Stimulated activated naive CD8-positive, alpha-beta T cell treated with anti-CD3 and anti-CD28 coated beads, Interleukin-15, Interleukin-2, amounts not matched to agents 100 U/mL and 50 U/mL, for 24 hours (primary cell): ENCODE data around the gene GABPB1.

Experiments
- ATAC-seq: fragments of 150-1000 bp; cut with Tn5 transposase; one replicate; pipeline ENCODE4 v1.10.0; 2021
- DNase-seq: peaks from one replicate; pipeline ENCODE4 v3.0.0; 2021

GABPB1 gene

GRCh38 chr15:50241684-50242450 is 113.1 kb downstream of the GABPB1 start:
- peak; percentile 88 for ATAC-seq
- DNase-seq: no peak

GRCh38 chr15:50238255-50238654 is 116.7 kb downstream of the GABPB1 start:
- DNase-seq (no peak), ATAC-seq (no peak)

GRCh38 chr15:50236433-50236832 is 118.6 kb downstream of the GABPB1 start:
- DNase-seq (no peak), ATAC-seq (no peak)

GRCh38 chr15:50235794-50236193 is 119.2 kb downstream of the GABPB1 start:
- ATAC-seq (no peak), DNase-seq (no peak)

GRCh38 chr15:50234764-50235163 is 120.2 kb downstream of the GABPB1 start:
- no peak for DNase-seq
- ATAC-seq: no peak

GRCh38 chr15:50233192-50233736 is 121.7 kb downstream of the GABPB1 start:
- ATAC-seq (no peak), DNase-seq (no peak)

GRCh38 chr15:50232791-50233190 is 122.2 kb downstream of the GABPB1 start:
- no peak for ATAC-seq
- no peak for DNase-seq

GRCh38 chr15:50231761-50232160 is 123.2 kb downstream of the GABPB1 start:
- no peak for DNase-seq
- ATAC-seq: no peak

- no peak for ATAC-seq
- DNase-seq: no peak
These were observed 125.7 kb downstream of the GABPB1 start for GRCh38 chr15:50229336-50229735.

GRCh38 chr15:50228866-50229265 is 126.1 kb downstream of the GABPB1 start:
- ATAC-seq: no peak
- DNase-seq: no peak

GRCh38 chr15:50227076-50227475 is 127.9 kb downstream of the GABPB1 start:
- ATAC-seq (no peak), DNase-seq (no peak)

- DNase-seq (no peak), ATAC-seq (no peak)
These were observed 129.1 kb downstream of the GABPB1 start for GRCh38 chr15:50225938-50226337.
